Measurements from ENCODE around the gene TTYH1.
"Not testable (repeated sequence)": the region's sequence is repeated elsewhere in the genome, so short reads cannot be mapped to it uniquely, and the experiment has no call there.

Gene TTYH1

GRCh38 chr19:54457773-54458647 lies 42.7 kb downstream of the TTYH1 start:
- no peak overlapping the region for H3K27ac ChIP-seq
- no peak for DNase-seq (ENCODE audit: low read depth, low spot score)

GRCh38 chr19:54458648-54459281 lies 43.5 kb downstream of the TTYH1 start:
- DNase-seq (ENCODE audit: low read depth, low spot score) = no peak

GRCh38 chr19:54459282-54460229 lies 44.3 kb downstream of the TTYH1 start:
- no peak overlapping the region for H3K27ac ChIP-seq
- DNase-seq (ENCODE audit: low read depth, low spot score) = no peak

More at GRCh38 chr19:54458648-54459281, 43.5 kb downstream of the TTYH1 start:
- H3K27ac ChIP-seq = no peak overlapping the region

- H3K27ac ChIP-seq = no peak overlapping the region
- no peak for DNase-seq (ENCODE audit: low read depth, low spot score)
Measured at GRCh38 chr19:54460230-54461005, 45.2 kb downstream of the TTYH1 start.

- DNase-seq (ENCODE audit: low read depth, low spot score) = no peak
- H3K27ac ChIP-seq = peak overlapping the region; percentile 99
Measured at GRCh38 chr19:54461210-54461609, 45.9 kb downstream of the TTYH1 start.

- peak overlapping the region; percentile 99 for H3K27ac ChIP-seq
- DNase-seq (ENCODE audit: low read depth, low spot score) = no peak
Measured at GRCh38 chr19:54461613-54462012, 46.3 kb downstream of the TTYH1 start.

GRCh38 chr19:54462047-54462654 lies 46.9 kb downstream of the TTYH1 start:
- peak overlapping the region; percentile 99 for H3K27ac ChIP-seq
- DNase-seq (ENCODE audit: low read depth, low spot score) = no peak

GRCh38 chr19:54462655-54463530 lies 47.6 kb downstream of the TTYH1 start:
- DNase-seq (ENCODE audit: low read depth, low spot score) = no peak
- peak overlapping the region; percentile 99 for H3K27ac ChIP-seq

GRCh38 chr19:54463531-54464043 lies 48.3 kb downstream of the TTYH1 start, which contains the start of gene LENG9:
Gene LENG9 (minus strand): TSS chr19:54463778. CDS start chr19:54463526, 252 bp downstream.
- peak within 1 kb of the TSS; percentile 99 for H3K27ac ChIP-seq
- DNase-seq (ENCODE audit: low read depth, low spot score) = peak; percentile 99

- DNase-seq (ENCODE audit: low read depth, low spot score) = peak; percentile 99
- H3K27ac ChIP-seq = peak overlapping the region; percentile 99
Measured at GRCh38 chr19:54464044-54464629, 48.9 kb downstream of the TTYH1 start.

GRCh38 chr19:54464630-54465425 lies 49.6 kb downstream of the TTYH1 start:
- no peak for DNase-seq (ENCODE audit: low read depth, low spot score)

GRCh38 chr19:54465426-54466109 lies 50.3 kb downstream of the TTYH1 start:
- no peak for DNase-seq (ENCODE audit: low read depth, low spot score)
- H3K27ac ChIP-seq = peak overlapping the region; percentile 99

More at GRCh38 chr19:54464630-54465425, 49.6 kb downstream of the TTYH1 start:
- H3K27ac ChIP-seq = peak overlapping the region; percentile 99

GRCh38 chr19:54466110-54466480 lies 50.8 kb downstream of the TTYH1 start:
- H3K27ac ChIP-seq; DNase-seq (ENCODE audit: low read depth, low spot score): not testable (repeated sequence)

- no peak overlapping the region for H3K27ac ChIP-seq
- no peak for DNase-seq (ENCODE audit: low read depth, low spot score)
Measured at GRCh38 chr19:54469496-54469934, 54.3 kb downstream of the TTYH1 start.

GRCh38 chr19:54470276-54470887 lies 55.1 kb downstream of the TTYH1 start:
- H3K27ac ChIP-seq = no peak overlapping the region
- DNase-seq (ENCODE audit: low read depth, low spot score) = no peak

Measured in epithelial cell of prostate (primary cell).